22Rv1 (cell line): Measurements from ENCODE around the gene CALHM2.

Experiments
- CTCF ChIP-seq: fragments of 450-650 bp; IDR thresholded peaks from 2 replicates; pipeline ENCODE4 v1.5.1; 2017; ENCODE audit warnings: mild to moderate bottlenecking
- ZFX ChIP-seq: fragments of 450-650 bp; IDR thresholded peaks from 2 replicates; pipeline ENCODE4 v1.6.1; 2017; ENCODE audit warnings: antibody characterized with exemption, borderline replicate concordance

- TF ChIP-seq CTCF = no peak
- no peak for TF ChIP-seq ZFX
These were observed 6.8 kb downstream of the CALHM2 start for GRCh38 chr10:103445366-103445765.
